GM19468 (cell line): ENCODE data around the gene ST13.
"Not testable (repeated sequence)": the region's sequence is repeated elsewhere in the genome, so short reads cannot be mapped to it uniquely, and the experiment has no call there.

Experiments
- ATAC-seq: cut with Tn5 transposase; IDR thresholded peaks from one replicate; pipeline ENCODE4 v1.9.1; 2021; ENCODE audit warnings: mild to moderate bottlenecking, moderate library complexity, moderate number of reproducible peaks; ENCODE audit not compliant: unreplicated experiment; ENCODE audit errors: extremely low read depth

The ST13 gene

DNA sequence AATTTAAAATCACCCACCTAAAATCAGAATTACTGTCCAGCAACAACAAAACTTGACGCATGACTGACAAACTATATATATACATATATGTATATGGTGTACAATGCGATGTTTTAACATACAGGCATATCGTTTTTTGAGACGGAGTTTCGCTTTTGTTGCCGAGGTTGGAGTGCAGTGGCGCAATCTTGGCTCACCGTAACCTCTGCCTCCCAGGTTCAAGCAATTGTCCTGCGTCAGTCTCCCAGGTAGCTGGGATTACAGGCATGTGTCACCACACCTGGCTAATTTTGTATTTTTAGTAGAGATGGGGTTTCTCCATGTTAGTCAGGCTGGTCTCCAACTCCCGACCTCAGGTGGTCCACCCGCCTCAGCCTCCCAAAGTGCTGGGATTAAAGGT lies 10.6 kb downstream of the ST13 start:
- ATAC-seq, result not testable (repeated sequence)

DNA sequence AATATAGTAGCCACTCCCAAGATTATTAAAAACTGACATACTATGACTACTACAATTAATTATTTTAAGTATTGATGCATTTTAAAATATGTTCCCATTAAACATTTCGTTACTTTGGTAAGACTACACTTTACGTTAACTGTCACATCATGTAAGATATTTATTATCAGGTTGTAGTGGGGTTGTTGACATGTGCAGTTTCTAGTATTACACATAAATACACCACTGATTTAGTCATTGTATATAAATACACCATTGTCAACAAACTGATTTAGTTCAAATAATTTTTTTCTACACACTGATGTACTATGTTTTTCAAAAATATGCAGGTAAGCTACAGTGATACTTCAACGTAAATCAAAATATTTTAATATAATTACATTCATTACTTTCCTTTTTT lies 11.5 kb downstream of the ST13 start:
- ATAC-seq, result no peak

DNA sequence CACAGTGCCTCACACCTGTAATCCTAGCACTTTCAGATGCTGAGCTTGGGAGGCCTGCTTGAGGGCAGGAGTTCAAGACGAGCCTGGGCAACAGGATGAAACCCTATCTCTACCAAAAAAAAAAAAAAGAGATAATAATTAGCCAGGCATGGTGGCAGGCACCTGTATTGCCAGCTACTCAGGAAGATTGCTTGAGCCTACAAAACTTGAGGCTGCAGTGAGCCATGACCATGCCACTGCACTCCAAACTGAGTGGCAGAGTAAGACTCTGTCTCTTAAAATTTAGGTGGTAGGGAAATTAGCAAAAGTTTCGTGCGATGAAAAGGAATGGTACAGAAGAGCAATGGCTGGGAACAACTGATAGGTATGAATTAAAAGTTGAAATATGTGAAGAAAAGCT lies 18.0 kb downstream of the ST13 start:
- no peak for ATAC-seq

DNA sequence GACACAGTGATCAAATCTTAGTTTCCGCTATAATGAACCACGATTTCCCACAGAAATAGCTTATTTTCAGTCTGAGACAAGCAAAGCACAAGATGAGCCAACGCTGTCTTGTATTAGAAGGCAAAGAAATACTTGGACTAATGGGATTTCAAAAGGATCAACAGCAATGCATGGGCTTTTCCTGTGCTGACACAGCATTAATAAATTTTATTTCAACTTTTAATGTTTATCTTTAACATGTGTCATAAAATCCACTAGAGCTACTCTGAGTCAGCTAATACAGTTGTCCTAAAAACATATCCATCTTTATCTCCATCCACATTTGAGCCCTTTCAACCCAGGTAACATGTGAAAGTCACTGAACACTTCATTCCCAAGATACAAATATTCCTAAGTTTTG lies 21.8 kb downstream of the ST13 start:
- ATAC-seq, result no peak

DNA sequence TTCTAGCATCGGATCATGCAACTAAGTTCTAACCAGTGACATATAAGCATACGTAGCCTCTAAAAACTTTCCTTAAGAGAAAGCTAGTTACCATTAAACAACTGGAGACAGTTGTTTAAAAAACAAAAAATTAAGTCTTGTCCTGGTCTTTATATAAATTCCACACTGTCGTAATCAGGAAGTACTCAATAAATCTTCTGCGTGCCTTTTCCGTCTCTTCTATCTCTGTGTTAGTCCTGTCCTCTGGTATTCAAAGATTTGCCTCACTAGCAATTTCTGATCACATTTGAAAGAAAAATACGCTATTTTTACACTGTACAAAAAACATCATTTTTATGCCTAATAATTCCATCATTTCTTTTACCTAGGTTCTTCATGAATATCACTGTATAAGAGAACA lies 27.3 kb downstream of the ST13 start:
- ATAC-seq, result no peak

DNA sequence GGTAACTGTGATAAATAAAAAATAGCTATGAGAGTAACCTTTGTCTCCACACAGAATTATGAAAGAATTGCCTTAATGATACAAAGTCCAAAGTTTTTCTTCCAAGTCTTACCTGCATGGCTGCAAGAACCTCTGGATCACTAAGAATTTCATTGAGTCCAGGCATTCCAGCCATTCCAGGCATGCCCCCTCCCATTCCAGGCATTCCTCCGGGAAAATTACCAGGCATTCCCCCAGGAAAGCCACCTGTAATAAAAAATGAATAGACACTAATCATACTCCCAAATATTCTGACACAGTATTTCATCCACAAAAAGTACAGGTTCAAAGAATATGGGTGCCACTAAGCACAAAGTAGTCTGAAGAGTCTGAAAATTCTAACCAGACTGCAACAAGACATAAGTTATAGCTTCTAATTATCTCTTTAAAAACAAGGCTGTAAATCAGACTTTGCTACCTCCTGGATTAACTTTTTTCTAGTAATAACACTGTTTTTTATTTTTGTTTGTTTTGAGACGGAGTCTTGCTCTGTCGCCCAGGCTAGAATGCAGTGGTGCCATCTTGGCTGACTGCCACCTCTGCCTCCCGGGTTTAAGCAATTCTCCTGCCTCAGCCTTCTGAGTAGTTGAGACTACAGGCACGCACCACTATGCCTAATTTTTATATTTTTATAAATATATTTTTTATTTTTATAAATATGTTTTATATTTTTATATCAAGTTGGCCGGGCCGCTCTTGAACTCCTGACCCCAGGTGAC lies 29.3 kb downstream of the ST13 start:
- no peak for ATAC-seq

DNA sequence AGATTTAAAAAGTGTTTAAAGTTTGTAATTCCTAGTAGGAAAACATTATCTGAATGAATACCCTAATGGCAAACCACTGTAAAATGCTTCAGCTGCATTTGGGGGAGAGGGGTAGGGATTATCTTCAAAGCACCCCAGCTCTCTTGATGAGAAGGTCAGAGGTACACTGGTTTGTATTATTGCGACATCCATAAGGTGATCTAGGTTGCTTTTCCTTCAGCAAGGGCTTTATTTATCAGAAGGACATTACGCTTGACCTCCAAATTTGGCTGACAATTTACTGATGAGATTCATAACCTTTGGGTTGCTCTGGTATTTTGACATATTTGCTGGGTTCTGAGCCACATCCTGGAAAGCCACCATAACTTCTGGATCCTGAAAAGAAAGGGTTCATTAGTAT lies 30.1 kb downstream of the ST13 start:
- not testable (repeated sequence) for ATAC-seq

DNA sequence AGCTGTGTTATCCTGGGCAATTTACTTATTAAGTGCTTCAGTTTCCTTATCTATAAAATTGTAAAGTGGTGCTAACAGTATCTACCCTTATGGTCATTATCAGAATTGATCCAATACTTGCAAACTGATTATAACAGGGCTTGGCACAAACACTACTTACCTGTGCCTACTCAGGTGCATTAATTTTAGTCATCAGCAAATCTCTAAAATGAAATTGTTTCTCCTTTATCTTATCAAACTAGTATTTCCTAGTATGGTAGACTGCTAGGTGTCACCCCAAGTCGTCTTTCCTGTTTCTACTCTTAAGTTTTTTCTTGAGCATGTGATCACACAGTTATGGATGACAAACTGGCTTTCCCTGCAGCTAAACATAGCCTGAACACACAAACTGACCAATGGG lies 33.0 kb downstream of the ST13 start:
- no peak for ATAC-seq

DNA sequence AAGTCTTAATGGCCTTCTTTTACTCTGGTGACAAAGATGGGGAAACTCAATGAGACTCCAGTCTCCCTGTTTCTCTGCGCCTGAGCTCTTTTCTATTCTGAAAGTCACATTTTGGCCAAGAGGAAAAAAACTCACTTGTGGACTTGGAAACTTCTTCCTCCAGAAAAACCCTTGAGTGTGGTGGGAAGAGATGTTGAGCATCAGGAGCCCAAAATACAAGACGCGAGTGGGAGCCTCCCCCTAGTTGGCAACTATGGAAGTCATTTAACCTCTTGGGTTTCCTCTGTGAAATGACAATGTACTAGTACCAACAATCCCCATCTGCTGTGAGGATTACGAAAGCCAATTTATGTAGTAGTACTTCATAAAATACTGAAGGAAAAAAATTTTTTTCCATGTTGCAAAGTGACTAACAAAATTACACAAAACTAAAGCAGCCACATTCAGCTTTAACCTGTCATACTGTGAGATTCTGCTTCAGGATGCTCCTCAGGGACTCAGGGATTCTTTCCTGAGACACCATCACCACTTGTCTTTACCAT lies 36.8 kb downstream of the ST13 start:
- no peak for ATAC-seq

DNA sequence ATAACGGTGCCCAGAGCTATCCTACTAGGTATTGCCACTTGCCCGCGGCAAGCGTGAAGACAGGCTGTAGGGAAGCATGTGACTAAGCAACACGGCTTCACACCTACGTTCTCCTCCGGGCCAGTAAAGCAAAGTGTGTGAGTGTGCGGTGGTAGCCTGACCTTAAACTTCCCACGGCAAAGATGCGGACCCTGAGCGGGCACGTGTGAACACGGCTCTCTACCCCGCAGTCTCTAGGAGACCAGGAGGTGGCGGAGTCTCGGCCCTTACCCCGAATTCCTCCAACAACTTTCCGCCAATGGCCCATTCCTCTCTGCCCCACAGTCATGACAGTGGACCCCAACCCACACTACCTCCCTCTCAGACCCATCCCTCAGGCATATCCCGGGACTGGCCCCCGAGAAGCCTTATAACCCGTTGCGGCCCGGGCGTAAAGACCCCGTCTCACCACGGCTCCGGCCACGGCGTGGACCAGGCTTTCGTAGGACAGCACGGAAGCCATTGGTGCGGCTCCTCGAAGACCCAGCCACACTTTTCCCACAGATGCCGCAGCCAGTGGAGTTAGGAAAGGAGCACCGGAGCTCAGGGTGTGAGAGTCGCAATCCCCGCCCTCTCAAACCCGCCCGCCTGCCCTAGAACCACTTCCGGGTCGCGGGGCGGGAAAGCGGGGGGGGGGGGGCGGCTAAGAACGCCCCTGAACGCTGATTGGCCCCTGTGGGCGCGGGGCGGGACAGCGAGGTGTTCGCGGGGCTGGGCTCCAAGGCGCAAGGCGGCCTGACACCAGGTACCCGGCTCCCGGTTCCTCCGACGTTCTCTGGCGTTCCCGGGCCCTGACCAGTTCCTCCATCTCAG lies 37.5 kb downstream of the ST13 start, which contains the start of gene SLC25A17:
SLC25A17 (minus strand) TSS at position 600 of the 852 bp plus-strand sequence; CDS start at position 502, 98 bp downstream.
- no peak for ATAC-seq

DNA sequence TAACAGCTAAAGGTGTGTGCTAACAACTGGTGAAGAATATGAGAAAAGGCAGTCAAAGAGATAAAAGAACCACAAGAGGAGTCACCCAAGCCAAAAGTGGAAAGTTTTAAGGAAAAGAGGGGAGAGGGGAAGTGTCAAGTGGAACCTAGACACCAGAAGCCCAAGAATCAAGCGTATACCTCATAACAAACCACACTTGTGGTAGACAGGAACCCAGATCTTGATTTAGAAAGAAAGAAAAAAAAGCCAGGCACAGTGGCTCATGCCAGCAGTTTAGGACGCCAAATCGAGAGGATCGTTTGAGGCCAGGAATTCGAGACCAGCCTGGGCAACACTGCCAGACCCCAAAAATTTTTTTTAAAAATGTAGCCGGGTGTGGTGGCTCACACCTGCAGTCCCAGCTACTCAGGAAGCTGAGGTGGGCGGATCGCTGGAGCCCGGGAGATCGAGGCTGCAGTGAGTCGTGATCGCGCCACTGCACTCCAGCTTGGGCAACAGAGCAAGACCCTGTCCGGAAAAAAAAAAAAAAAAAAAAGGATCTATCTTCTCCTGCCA lies 38.2 kb downstream of the ST13 start:
- no peak for ATAC-seq

DNA sequence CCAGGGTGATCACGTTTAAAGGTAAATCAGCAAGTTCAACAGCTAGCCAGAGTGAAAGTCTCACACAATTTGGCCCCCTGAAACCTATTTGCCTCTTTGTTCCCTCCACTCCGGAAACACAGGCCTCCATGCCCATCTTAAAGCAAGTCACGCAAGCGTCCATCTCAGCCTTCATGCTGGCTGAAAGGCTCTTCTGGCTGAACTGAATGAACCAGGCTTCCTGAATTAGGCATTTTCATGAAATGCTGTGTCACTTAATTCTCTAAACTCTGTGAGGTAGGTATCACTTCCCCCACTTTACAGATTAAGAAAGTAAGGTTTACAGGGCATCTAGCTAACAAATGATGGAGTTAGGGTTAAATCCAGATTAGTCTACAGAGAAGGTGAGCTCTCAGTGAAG lies 38.7 kb downstream of the ST13 start:
- ATAC-seq, result no peak

DNA sequence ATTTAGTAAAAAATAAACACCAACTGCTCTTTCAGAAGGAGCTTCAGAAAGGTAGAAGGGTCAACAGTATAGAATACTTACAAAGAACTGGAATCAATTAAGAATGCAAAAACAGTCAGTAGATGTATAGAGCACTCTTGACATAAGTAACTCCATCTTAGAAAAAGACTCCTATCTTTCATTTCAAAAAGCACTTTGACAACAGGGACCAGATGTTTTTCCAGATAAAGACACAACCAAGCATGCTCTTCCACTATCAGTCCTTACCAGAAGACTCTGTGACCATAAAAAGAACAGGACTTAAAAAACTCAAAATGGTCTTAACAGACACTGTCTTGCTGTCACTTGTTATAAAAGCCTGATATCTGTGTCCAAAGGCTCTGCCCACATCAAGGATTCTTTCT lies 42.5 kb downstream of the ST13 start:
- no peak for ATAC-seq

DNA sequence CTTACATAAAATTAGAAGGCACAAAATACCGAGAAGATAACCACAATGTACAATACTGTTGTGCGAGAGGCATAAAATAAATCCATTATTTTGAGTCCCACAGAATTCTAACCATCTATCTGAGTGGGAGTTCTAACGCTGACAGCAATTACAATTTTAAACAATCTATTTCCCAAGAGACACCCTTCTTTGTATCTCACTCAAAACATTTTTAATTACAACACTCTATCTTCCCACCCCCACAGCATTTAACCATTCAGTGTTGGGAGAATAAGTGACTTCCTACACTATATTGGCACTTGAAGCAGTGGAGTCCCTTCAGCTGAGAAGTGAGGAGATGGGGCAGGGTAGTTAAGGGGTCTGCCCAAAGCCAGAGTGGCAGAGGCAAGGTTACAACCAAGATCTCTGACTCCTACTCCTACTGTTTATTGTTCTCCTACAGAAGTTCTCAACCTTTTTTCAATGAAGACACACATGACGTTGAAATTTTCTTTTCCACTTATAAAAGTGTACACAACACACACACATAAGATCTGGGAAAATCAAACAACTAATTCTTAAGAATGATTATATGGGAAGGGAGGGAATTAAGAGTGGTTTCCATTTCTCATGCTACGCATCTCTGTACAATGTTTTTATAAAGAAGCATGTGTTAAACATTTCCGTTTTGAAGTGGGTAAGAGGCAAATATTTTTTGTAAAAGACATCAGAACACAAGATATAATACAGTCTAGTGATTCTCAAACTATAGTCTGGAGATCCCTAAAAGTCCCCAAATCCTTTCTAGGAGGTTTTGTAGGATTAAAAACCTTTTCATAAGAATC lies 48.2 kb downstream of the ST13 start:
- no peak for ATAC-seq

DNA sequence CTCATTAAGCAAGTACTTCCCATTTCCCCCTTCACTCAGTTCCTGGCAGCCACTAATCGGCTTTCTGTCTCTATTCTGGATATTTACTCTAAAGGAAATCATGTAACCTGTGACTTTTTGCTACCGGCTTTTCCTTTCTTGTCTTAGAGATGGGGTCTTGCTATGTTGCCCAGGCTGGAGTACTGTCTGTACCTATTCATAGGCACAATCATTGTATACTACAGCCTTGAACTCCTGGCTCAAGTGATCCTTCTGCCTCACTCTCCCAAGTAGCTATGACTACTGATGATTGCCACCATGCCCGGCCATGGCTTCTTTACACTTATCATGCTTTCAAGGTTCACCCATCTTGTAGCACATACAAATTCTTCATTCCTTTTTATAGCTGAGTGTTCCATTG lies 49.7 kb downstream of the ST13 start:
- no peak for ATAC-seq

DNA sequence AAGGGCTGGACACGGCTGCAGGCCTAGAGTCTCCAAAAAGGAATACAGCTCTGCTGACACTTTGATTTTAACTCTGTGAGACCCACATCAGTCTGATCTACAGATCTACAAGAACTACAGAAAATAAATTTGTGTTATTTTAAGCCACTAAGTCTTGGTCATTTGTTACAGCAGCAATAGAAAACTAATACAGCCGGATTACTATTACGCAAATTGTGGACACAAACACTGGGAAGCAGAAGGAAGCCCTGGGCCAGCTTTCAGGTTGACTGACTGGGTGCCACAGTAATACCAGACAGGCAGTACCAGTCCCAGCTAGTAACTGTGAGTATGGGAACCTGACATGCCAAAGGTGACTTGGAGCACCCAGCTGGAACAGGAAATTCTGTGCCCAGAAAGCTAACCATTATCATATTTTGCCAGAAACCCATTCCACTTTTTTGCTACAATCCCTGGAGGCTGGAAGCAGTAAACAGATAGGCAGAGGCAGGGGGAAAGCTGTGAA lies 50.7 kb downstream of the ST13 start:
- no peak for ATAC-seq

DNA sequence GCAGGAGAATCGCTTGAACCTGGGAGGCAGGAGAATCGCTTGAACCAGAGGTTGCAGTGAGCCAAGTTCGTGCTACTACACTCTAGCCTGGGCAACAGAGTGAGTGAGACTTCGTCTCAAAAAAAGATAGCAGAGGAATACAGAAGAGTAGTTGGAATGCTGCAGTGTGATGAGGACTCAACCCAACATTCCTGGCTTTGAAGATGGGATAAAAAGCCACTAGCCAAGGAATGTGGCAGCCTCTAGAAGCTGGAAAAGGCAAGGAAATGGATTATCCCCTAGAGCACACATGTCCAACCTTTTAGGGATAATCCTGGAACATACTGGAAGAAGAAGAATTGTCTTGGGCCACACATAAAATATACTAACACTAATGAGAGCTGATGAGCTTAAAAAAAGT lies 51.2 kb downstream of the ST13 start:
- ATAC-seq, result no peak

DNA sequence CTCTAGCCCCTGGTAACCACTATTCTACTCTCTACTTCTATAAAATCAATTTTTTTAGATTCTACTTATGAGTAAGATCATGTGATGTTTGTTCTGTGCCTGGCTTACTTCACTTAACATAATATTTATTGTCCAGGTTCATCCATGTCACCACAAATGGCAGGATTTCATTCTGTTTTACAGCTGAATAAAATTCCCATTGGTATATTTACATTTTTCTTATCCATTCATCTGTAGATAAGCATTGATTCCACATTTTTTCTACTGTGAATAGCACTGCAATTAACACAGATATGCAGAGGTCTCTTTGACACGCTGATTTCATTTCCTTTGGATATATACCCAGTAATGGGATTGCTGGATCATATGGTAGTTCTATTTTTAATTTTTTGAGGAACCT lies 53.1 kb downstream of the ST13 start:
- ATAC-seq, result no peak

DNA sequence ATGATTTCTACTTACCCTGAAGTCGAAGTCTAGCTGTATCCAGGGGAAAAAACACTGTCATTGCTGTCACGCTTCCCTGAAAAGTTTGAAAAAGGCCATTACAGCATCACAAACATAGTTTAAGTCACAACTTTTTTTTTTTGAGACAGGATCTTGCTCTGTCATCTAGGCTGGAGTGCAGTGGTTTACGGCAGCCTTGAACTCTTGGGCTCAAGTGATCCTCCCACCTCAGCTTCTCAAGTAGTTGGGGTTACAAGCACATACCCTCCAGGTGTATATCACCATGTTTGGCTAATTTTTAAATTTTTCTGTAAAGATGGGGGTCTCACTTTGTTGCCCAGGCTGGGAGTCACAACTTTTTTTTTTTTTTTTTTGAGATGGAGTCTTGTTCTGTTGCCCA lies 57.4 kb downstream of the ST13 start:
- ATAC-seq, result no peak

DNA sequence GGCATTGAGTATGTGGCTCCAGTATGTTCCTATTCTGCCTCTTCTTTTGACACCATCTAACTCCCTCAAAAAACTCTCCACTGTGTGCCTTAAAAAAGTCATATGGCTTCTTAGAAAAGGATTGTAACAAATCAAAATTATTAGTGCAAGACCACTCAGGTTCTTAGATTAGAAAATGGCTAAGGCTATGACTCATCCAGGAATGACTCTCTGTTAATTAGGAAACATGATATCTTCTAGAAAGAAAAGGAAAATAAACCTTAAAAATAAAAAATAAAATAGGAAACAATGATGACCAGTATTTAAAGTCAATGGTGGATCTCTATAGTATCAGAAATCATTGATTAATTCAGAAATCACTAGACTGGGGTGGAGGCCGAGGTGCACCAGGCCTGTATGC lies 59.0 kb downstream of the ST13 start:
- ATAC-seq, result no peak
